Endothelial cell of umbilical vein (primary cell): ENCODE measurements around the gene LRRC27.

ENCODE experiments used
- EZH2 ChIP-seq: IDR thresholded peaks from 2 replicates; pipeline ENCODE4 v1.6.1; 2012; ENCODE audit warnings: borderline replicate concordance, low read depth, mild to moderate bottlenecking, moderate library complexity, low read length, inconsistent platforms; ENCODE audit not compliant: severe bottlenecking
- FOS ChIP-seq: IDR thresholded peaks from 2 replicates; pipeline ENCODE4 v1.6.1; 2011; ENCODE audit warnings: mild to moderate bottlenecking, low read length, moderate library complexity, borderline replicate concordance; ENCODE audit not compliant: insufficient read depth
- GATA2 ChIP-seq: IDR thresholded peaks from 2 replicates; pipeline ENCODE4 v1.7.0; 2011; ENCODE audit warnings: low read depth, mild to moderate bottlenecking, moderate library complexity, mixed read lengths, low read length; ENCODE audit not compliant: insufficient read length, insufficient read depth
- JUN ChIP-seq: IDR thresholded peaks from 2 replicates; pipeline ENCODE4 v1.6.1; 2011; ENCODE audit warnings: borderline replicate concordance, low read depth; ENCODE audit not compliant: insufficient read length, insufficient read depth
- MAX ChIP-seq: IDR thresholded peaks from 2 replicates; pipeline ENCODE4 v1.6.1; 2011; ENCODE audit not compliant: insufficient read depth, insufficient read length
- MYC ChIP-seq: IDR thresholded peaks from one replicate; pipeline ENCODE4 v1.6.1; 2011; ENCODE audit warnings: mild to moderate bottlenecking, low read depth, low read length
- POLR2A ChIP-seq: IDR thresholded peaks from 2 replicates; pipeline ENCODE4 v1.6.1; 2012; ENCODE audit warnings: low read depth, mild to moderate bottlenecking, control low read depth, low read length
- POLR2AphosphoS5 ChIP-seq: IDR thresholded peaks from 2 replicates; pipeline ENCODE4 v1.6.1; 2012; ENCODE audit warnings: low read depth, mild to moderate bottlenecking, control low read depth, low read length, moderate library complexity; ENCODE audit not compliant: insufficient read depth
- TF ChIP-seq, protein P1 (sequence below), 2 donors: IDR thresholded peaks; 1 replicate in 1 of 2; 2 replicates in 1 of 2; pipeline ENCODE4 v1.5.1; 2011; ENCODE audit warnings: low read length in 2 of 2, mild to moderate bottlenecking in 2 of 2, moderate library complexity in 2 of 2, control low read depth in 1 of 2, inconsistent platforms in 1 of 2, low read depth in 1 of 2; ENCODE audit not compliant: insufficient read depth in 1 of 2; ENCODE audit errors: extremely low read depth in 1 of 2

- TF ChIP-seq, protein P1, sequence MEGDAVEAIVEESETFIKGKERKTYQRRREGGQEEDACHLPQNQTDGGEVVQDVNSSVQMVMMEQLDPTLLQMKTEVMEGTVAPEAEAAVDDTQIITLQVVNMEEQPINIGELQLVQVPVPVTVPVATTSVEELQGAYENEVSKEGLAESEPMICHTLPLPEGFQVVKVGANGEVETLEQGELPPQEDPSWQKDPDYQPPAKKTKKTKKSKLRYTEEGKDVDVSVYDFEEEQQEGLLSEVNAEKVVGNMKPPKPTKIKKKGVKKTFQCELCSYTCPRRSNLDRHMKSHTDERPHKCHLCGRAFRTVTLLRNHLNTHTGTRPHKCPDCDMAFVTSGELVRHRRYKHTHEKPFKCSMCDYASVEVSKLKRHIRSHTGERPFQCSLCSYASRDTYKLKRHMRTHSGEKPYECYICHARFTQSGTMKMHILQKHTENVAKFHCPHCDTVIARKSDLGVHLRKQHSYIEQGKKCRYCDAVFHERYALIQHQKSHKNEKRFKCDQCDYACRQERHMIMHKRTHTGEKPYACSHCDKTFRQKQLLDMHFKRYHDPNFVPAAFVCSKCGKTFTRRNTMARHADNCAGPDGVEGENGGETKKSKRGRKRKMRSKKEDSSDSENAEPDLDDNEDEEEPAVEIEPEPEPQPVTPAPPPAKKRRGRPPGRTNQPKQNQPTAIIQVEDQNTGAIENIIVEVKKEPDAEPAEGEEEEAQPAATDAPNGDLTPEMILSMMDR (IDR thresholded peaks at IDR 0.05; ENCODE audit: extremely low read depth in 1 of 2, insufficient read depth in 1 of 2, low read depth in 1 of 2, low read length in 2 of 2): no peak
- TF ChIP-seq EZH2: no peak
- TF ChIP-seq GATA2: no peak
- no peak for TF ChIP-seq POLR2A
- no peak for TF ChIP-seq POLR2AphosphoS5
- TF ChIP-seq MAX: no peak
- TF ChIP-seq JUN: no peak
- TF ChIP-seq FOS: no peak
- no peak for TF ChIP-seq MYC
These were observed 90.1 kb downstream of the LRRC27 start for GRCh38 chr10:132421847-132422751.
